Measurements from ENCODE around the gene SERPINC1. TPM values are rescaled to one million over a fixed set of nuclear protein-coding genes. Genes with fewer than 3 reads are reported as not detected.

SERPINC1 gene
- polyA plus RNA-seq, 1 donor (not counting 4 experiments of a cell fraction or from before 2014, with no cell fraction given): 0.14 TPM

- DNase-seq (ENCODE audit: low read depth, low spot score) (no peak), FAIRE-seq (no peak)
- Histone ChIP-seq H3K79me2 (ENCODE audit: control insufficient read depth, insufficient read depth, low read length) (peaks cover 35% of the 10 kb centered on the region), H3K4me3 (ENCODE audit: control insufficient read depth in 2 of 3, extremely low read depth in 1 of 3, insufficient read depth in 2 of 3, low read depth in 1 of 3, low read length in 3 of 3) (peak overlapping the region; percentile 87 to 100 (median 96)), H4K20me1 (ENCODE audit: control insufficient read depth, extremely low read depth, insufficient read depth, low read length) (peaks cover 37% of the 10 kb centered on the region), H3K9me1 (ENCODE audit: control insufficient read depth, extremely low read depth, insufficient read depth, low read length) (no peaks in the 10 kb centered on the region), H3K27me3 (ENCODE audit: control insufficient read depth, extremely low read depth, insufficient read depth, low read length) (no peaks in the 10 kb centered on the region), H3K4me1 (ENCODE audit: control insufficient read depth, extremely low read depth, insufficient read depth, low read length) (peaks cover 32% of the 10 kb centered on the region), H2AFZ (ENCODE audit: control insufficient read depth, low read length) (no peak overlapping the region), H3K9ac (ENCODE audit: control insufficient read depth, extremely low read depth, insufficient read depth, low read length) (peak overlapping the region; percentile 99), H3K27ac (ENCODE audit: control insufficient read depth, insufficient read depth, low read length) (peak overlapping the region; percentile 93), H3K36me3 (ENCODE audit: control insufficient read depth in 2 of 2, extremely low read depth in 1 of 2, insufficient read depth in 2 of 2, low read length in 2 of 2) (peaks cover 20 to 49% of the 10 kb centered on the region in 2 experiments), H3K4me2 (ENCODE audit: control insufficient read depth, extremely low read depth, insufficient read depth, low read depth, low read length) (peak overlapping the region; percentile 86), H3K9me3 (ENCODE audit: control insufficient read depth, low read depth, low read length) (no peaks in the 10 kb centered on the region)
- dilution Hi-C loops (cut with MboI; ENCODE audit: extremely low pct_ligation_motif_present, low sequenced_read_pairs): no loop called here
- no peak for TF ChIP-seq EZH2 (IDR thresholded peaks at IDR 0.05; ENCODE audit: low read length)
- no peak for TF ChIP-seq CTCF (optimal IDR thresholded peaks at IDR 0.05 in 1 of 3, IDR thresholded peaks at IDR 0.05 in 1 of 3, conservative IDR thresholded peaks at IDR 0.05 in 1 of 3; ENCODE audit: extremely low read depth in 1 of 3, insufficient read depth in 2 of 3, low read length in 3 of 3)
Measured at GRCh38 chr1:173866413-173867115, 50.6 kb downstream of the SERPINC1 start.

DNA sequence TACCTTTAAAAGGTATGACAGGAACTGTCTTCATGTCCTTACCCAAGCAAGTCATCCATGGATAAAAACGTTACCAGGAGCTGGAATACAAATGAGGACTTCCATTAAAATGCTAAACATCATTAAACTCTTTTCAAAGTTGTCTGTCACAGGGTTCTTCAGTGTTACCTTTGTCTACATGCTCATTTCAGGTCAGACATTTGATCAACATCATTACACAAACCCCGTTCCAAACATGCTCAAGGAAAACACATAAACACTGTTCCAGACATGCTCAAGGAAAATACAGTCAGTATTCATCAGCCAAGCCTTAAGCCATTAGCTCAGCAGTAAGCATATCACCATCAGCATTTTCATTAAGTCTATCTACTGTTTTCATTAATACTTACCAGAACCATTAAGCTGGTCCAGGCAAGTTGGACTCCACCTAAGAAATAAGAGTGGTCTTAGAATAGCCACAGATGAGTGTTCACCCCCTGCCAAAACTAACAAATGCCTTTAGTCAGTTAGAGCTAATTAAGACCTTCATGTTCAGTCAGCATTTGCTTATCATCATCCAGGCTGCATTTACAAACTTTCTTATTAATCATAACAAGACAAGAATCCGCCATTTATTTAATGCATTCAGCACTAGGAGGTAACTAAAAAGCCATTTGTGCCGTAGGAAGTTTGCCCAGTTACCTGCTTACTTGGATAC lies 51.5 kb downstream of the SERPINC1 start:
- H3K27ac ChIP-seq (ENCODE audit: control insufficient read depth, insufficient read depth, low read length): peak overlapping the region; percentile 93
- peaks cover 34% of the 10 kb centered on the region for H3K79me2 ChIP-seq (ENCODE audit: control insufficient read depth, insufficient read depth, low read length)
- TF ChIP-seq EZH2 (IDR thresholded peaks at IDR 0.05; ENCODE audit: low read length): no peak
- TF ChIP-seq CTCF (optimal IDR thresholded peaks at IDR 0.05 in 1 of 3, IDR thresholded peaks at IDR 0.05 in 1 of 3, conservative IDR thresholded peaks at IDR 0.05 in 1 of 3; ENCODE audit: extremely low read depth in 1 of 3, insufficient read depth in 2 of 3, low read length in 3 of 3): no peak
- FAIRE-seq: no peak
- H3K36me3 ChIP-seq (ENCODE audit: control insufficient read depth in 2 of 2, extremely low read depth in 1 of 2, insufficient read depth in 2 of 2, low read length in 2 of 2): peaks cover 18 to 47% of the 10 kb centered on the region in 2 experiments
- no peaks in the 10 kb centered on the region for H3K27me3 ChIP-seq (ENCODE audit: control insufficient read depth, extremely low read depth, insufficient read depth, low read length)
- no peaks in the 10 kb centered on the region for H3K9me3 ChIP-seq (ENCODE audit: control insufficient read depth, low read depth, low read length)
- H3K4me3 ChIP-seq (ENCODE audit: control insufficient read depth in 2 of 3, extremely low read depth in 1 of 3, insufficient read depth in 2 of 3, low read depth in 1 of 3, low read length in 3 of 3): peak overlapping the region; percentile 87 to 100 (median 96)
- dilution Hi-C loops (cut with MboI; ENCODE audit: extremely low pct_ligation_motif_present, low sequenced_read_pairs): no loop called here
- H4K20me1 ChIP-seq (ENCODE audit: control insufficient read depth, extremely low read depth, insufficient read depth, low read length): peaks cover 37% of the 10 kb centered on the region
- H2AFZ ChIP-seq (ENCODE audit: control insufficient read depth, low read length): no peak overlapping the region
- H3K4me2 ChIP-seq (ENCODE audit: control insufficient read depth, extremely low read depth, insufficient read depth, low read depth, low read length): peak overlapping the region; percentile 86
- H3K4me1 ChIP-seq (ENCODE audit: control insufficient read depth, extremely low read depth, insufficient read depth, low read length): peaks cover 30% of the 10 kb centered on the region
- peak overlapping the region; percentile 99 for H3K9ac ChIP-seq (ENCODE audit: control insufficient read depth, extremely low read depth, insufficient read depth, low read length)
- no peak for DNase-seq (ENCODE audit: low read depth, low spot score)
- no peaks in the 10 kb centered on the region for H3K9me1 ChIP-seq (ENCODE audit: control insufficient read depth, extremely low read depth, insufficient read depth, low read length)

All from keratinocyte (primary cell).